Retinal pigment epithelial cell (primary cell): ENCODE data around the gene OSBPL10.

ENCODE experiments used
- DNase-seq: peaks from one replicate; pipeline ENCODE4 v3.0.0-alpha.2; 2010; ENCODE audit warnings: low read depth
- H3K4me3 ChIP-seq: 2 replicates; pipeline ENCODE4 v1.5.1; 2011; ENCODE audit warnings: mild to moderate bottlenecking, low read length, control low read depth, moderate library complexity
- TF ChIP-seq, protein P1 (sequence below): conservative IDR thresholded peaks from 2 replicates; pipeline ENCODE4 v1.5.1; 2011; ENCODE audit warnings: low read depth, low read length, control low read depth, inconsistent platforms

OSBPL10 gene

DNA sequence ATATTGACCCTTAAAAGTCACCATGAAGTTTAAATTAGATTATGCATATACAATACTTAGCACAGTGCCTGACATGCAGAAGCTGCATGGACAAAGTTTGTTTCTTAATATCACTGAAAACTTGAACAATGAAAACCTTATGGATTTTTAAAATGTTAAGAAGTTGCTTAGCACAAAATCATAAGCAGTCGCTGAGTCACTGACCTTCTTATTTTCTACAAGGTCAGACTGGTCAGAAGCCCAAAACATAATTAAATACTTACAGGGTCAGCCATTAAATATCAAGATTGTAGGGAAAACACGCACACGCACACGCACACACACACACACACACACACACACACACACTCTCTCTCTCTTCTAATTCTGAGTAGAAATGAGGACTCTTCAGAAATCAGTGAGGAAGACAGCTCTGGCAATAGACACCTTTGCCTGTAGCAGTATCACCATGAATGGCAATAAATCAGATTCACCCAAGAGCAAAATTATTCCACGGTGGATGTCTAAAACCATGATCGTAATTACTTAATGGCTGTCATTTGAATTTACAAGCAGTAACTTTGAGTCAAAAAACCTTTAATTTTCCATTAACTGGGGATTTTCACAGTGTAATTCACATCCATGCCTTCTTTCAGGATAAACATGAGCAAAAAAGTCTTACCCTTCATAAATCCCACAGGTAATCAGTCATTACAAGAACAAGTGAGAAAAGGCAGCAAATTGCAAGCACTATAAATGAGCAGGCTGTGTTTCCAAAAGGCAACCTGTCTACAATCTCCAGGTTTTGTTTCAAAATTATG lies 147.5 kb downstream of the OSBPL10 start:
- no peak overlapping the region for H3K4me3 ChIP-seq
- DNase-seq, result no peak
- TF ChIP-seq, protein P1, sequence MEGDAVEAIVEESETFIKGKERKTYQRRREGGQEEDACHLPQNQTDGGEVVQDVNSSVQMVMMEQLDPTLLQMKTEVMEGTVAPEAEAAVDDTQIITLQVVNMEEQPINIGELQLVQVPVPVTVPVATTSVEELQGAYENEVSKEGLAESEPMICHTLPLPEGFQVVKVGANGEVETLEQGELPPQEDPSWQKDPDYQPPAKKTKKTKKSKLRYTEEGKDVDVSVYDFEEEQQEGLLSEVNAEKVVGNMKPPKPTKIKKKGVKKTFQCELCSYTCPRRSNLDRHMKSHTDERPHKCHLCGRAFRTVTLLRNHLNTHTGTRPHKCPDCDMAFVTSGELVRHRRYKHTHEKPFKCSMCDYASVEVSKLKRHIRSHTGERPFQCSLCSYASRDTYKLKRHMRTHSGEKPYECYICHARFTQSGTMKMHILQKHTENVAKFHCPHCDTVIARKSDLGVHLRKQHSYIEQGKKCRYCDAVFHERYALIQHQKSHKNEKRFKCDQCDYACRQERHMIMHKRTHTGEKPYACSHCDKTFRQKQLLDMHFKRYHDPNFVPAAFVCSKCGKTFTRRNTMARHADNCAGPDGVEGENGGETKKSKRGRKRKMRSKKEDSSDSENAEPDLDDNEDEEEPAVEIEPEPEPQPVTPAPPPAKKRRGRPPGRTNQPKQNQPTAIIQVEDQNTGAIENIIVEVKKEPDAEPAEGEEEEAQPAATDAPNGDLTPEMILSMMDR, result no peak

GRCh38 chr3:31832551-31832950 lies 148.5 kb downstream of the OSBPL10 start:
- no peak overlapping the region for H3K4me3 ChIP-seq
- no peak for DNase-seq
- TF ChIP-seq, protein P1, result no peak

- H3K4me3 ChIP-seq, result no peak overlapping the region
- no peak for DNase-seq
- TF ChIP-seq, protein P1, result no peak
Observed at GRCh38 chr3:31831591-31831990, 149.5 kb downstream of the OSBPL10 start.

GRCh38 chr3:31829826-31830426 lies 151.1 kb downstream of the OSBPL10 start:
- TF ChIP-seq, protein P1, result no peak

GRCh38 chr3:31829010-31829409 lies 152.1 kb downstream of the OSBPL10 start:
- no peak overlapping the region for H3K4me3 ChIP-seq
- DNase-seq, result no peak
- TF ChIP-seq, protein P1, result no peak

More at GRCh38 chr3:31829826-31830426, 151.1 kb downstream of the OSBPL10 start:
- H3K4me3 ChIP-seq, result no peak overlapping the region
- DNase-seq, result no peak

DNA sequence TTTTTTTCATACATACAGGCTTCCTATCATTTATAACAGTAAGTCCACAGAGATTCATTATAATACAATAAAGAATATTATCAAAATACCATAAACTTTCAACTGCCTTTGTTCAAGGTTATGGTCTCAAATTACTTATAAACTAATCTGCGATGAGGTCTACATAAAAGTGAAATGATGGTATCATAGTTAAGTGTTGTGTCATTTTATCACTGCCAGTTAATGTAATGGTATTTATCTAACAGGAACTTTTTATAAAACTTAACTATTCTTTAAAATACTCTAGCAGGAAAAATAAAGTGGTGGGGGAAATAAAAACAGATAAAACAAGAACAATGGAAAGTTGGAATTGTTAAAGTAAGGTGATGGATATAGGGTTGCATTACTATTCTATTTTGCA lies 153.1 kb downstream of the OSBPL10 start:
- TF ChIP-seq, protein P1, result no peak
- DNase-seq, result no peak
- no peak overlapping the region for H3K4me3 ChIP-seq

DNA sequence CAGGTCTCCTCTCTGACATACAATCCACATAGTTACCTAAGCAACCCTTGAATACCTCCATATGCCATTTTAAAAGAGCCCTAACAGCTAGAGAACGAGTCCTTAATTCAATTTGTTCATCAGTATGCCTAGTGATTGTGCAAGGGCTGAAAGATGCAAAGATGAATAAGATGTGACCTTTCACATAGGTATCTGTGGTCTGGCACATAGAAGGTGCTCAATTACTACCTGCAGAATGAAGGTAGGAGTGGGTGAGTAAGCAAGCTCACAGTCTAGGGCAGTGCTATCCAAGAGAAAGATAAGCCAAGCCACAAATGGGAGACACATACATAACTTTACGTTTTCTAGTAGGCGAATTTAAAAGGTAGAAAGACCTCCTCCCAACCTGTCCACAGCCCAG lies 157.9 kb downstream of the OSBPL10 start:
- TF ChIP-seq, protein P1, result no peak
- H3K4me3 ChIP-seq, result no peak overlapping the region
- DNase-seq, result no peak
